OCI-LY1 (cell line): Measurements from ENCODE around the gene P4HA2.

Source experiments
- CTCF ChIP-seq: fragments of 200-600 bp; sonication (generic), shearing (Covaris generic); IDR thresholded peaks from 2 replicates; pipeline ENCODE4 v1.5.1; 2017; ENCODE audit warnings: mild to moderate bottlenecking, antibody characterized with exemption, low read length, moderate library complexity, mixed read lengths
- EZH2 ChIP-seq: fragments of 200-600 bp; sonication (generic), shearing (Covaris generic); IDR thresholded peaks from 2 replicates; pipeline ENCODE4 v1.8.0; 2017; ENCODE audit warnings: borderline replicate concordance, mixed run types, mild to moderate bottlenecking, antibody characterized with exemption, low read length, moderate library complexity, mixed read lengths

DNA sequence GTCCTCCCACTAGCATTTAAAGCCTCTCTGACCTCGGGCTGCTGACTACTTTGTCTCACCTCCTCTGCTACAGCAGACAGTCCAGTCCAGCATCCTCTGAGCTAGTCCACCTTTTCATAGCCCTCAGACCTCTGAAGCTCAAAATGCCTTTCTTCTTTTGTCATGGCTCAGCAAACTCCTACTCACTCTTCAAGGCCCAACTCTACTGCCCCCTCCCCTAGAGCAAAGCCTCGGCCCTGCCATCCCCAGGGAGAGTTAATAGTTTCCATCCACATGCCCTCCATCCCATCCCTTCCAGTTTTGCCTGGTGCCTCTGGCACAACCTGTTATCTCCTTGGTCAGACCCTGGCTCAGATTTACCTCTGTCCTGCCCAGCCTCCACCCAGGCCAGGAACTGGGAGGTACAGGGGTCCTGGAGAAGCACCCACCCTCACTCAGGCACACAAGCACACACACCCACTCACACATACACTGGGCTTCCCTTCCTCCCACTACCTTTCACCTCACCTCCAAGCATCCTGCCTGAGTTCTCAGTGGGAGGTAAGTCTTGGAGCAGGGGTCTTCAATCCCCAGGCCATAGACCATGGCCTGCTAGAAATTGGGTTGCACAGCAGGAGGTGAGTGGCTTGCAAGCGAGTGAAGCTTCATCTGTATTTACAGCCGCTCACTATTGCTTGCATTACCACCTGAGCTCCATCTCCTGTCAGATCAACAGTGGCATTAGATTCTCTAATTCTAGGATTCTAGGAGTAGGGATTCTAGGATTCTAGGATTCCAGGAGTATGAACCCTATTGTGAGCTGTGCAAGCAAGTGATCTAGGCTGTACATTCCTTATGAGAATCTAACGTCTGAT, 47.9 kb upstream of the P4HA2 start:
- no peak for TF ChIP-seq CTCF
- no peak for TF ChIP-seq EZH2
